H1 (cell line): ENCODE measurements around the gene FBXO11. TPM values are rescaled to one million over a fixed set of nuclear protein-coding genes. Genes with fewer than 3 reads are reported as not detected.

Experiments used
- CTCF ChIA-PET: fragments of 300-600 bp; sonication (Branson Sonifier 250); formaldehyde crosslinking; loops from one replicate; lab custom pipeline; 2021; ENCODE audit not compliant: partially characterized antibody; lab: Charles Lee
- POLR2A ChIA-PET: fragments of 300-600 bp; sonication (Branson Sonifier 250); formaldehyde crosslinking; loops from one replicate; lab custom pipeline; 2021; ENCODE audit warnings: inconsistent platforms; ENCODE audit not compliant: partially characterized antibody; lab: Charles Lee
- DNase-seq, 2 experiments: peaks; one replicate each; pipeline versions ENCODE4 v3.0.0 to v3.0.0-alpha.2; 2010 to 2022; ENCODE audit warnings: low spot score in 2 of 2, low read depth in 1 of 2, mixed read lengths in 1 of 2
- FAIRE-seq: peaks from 2 replicates; lab custom pipeline; 2011; peaks lifted over from hg19 to GRCh38; lab: Jason Lieb, UNC
- H2AFZ ChIP-seq: 2 replicates; pipeline ENCODE4 v1.8.1; 2012; ENCODE audit warnings: low read length, inconsistent platforms
- H2AK5ac ChIP-seq: 2 replicates; pipeline ENCODE4 v1.6.1; 2013; ENCODE audit warnings: low read depth, low read length
- H2BK120ac ChIP-seq: replicated peaks from 2 replicates; pipeline ENCODE3; 2013; ENCODE audit warnings: low read depth, low read length, inconsistent platforms
- H2BK12ac ChIP-seq: 2 replicates; pipeline ENCODE4 v1.6.1; 2013; ENCODE audit warnings: low read depth, low read length
- H2BK15ac ChIP-seq: 2 replicates; pipeline ENCODE4 v1.6.1; 2013; ENCODE audit warnings: low read length
- H2BK20ac ChIP-seq: 2 replicates; pipeline ENCODE4 v1.6.1; 2013; ENCODE audit warnings: low read length
- H2BK5ac ChIP-seq: 2 replicates; pipeline ENCODE4 v1.6.1; 2013; ENCODE audit warnings: low read depth, low read length
- H3K14ac ChIP-seq: 2 replicates; pipeline ENCODE4 v1.6.1; 2013; ENCODE audit warnings: inconsistent platforms; ENCODE audit not compliant: insufficient read length
- H3K18ac ChIP-seq: 2 replicates; pipeline ENCODE4 v1.6.1; 2013; ENCODE audit warnings: low read length; ENCODE audit errors: extremely low read depth
- H3K23ac ChIP-seq: 2 replicates; pipeline ENCODE4 v1.6.1; 2013; ENCODE audit warnings: inconsistent platforms; ENCODE audit not compliant: insufficient read length
- H3K23me2 ChIP-seq: 2 replicates; pipeline ENCODE4 v1.6.1; 2013; ENCODE audit warnings: low read depth, low read length
- H3K27ac ChIP-seq: 2 replicates; pipeline ENCODE4 v1.6.1; 2011; ENCODE audit warnings: low read depth, low read length, inconsistent platforms
- H3K27me3 ChIP-seq, 4 experiments: replicated peaks in 1 of 4; 1 replicate in 1 of 4; 2 replicates in 3 of 4; pipeline versions ENCODE4 v1.6.1 to v1.8.1; 2011 to 2013; ENCODE audit warnings: low read length in 3 of 4, mild to moderate bottlenecking in 3 of 4, inconsistent platforms in 2 of 4, mixed read lengths in 2 of 4, moderate library complexity in 1 of 4; ENCODE audit not compliant: control insufficient read depth in 3 of 4, insufficient read depth in 3 of 4; ENCODE audit errors: extremely low read depth in 1 of 4
- H3K36me3 ChIP-seq, 4 experiments: 2 replicates each; pipeline versions ENCODE4 v1.6.1 to v1.8.1; 2011 to 2013; ENCODE audit warnings: mild to moderate bottlenecking in 4 of 4, low read length in 3 of 4, moderate library complexity in 2 of 4, control low read depth in 1 of 4, inconsistent platforms in 1 of 4; ENCODE audit not compliant: insufficient read depth in 4 of 4, control insufficient read depth in 2 of 4
- H3K4ac ChIP-seq: replicated peaks from 2 replicates; pipeline ENCODE3; 2013; ENCODE audit warnings: low read length, low read depth, mixed read lengths, inconsistent platforms; ENCODE audit not compliant: insufficient read length
- H3K4me1 ChIP-seq, 4 experiments: replicated peaks in 1 of 4; 1 replicate in 1 of 4; 2 replicates in 3 of 4; pipeline versions ENCODE4 v1.6.1 to v1.8.1; 2011 to 2013; ENCODE audit warnings: low read length in 3 of 4, inconsistent platforms in 2 of 4, mixed read lengths in 1 of 4; ENCODE audit not compliant: insufficient read depth in 4 of 4, control insufficient read depth in 3 of 4
- H3K4me2 ChIP-seq, 2 experiments: 2 replicates each; pipeline versions ENCODE4 v1.6.1 to v1.8.1; 2011 to 2013; ENCODE audit warnings: low read depth in 2 of 2, low read length in 2 of 2, control low read depth in 1 of 2, inconsistent platforms in 1 of 2, mild to moderate bottlenecking in 1 of 2; ENCODE audit not compliant: insufficient read depth in 1 of 2
- H3K4me3 ChIP-seq, 4 experiments: fragments of 200-600, 300-600 bp in 1 of 4; sonication (generic), shearing (Covaris generic), sonication (Bioruptor Twin) in 1 of 4; 2 replicates each; pipeline versions ENCODE4 v1.5.1 to v1.8.1; 2011 to 2016; ENCODE audit warnings: low read length in 4 of 4, low read depth in 3 of 4, control low read depth in 2 of 4, inconsistent platforms in 2 of 4, mild to moderate bottlenecking in 2 of 4, mixed read lengths in 1 of 4, moderate library complexity in 1 of 4; ENCODE audit not compliant: insufficient read depth in 2 of 4; ENCODE audit errors: extremely low read depth in 1 of 4
- H3K56ac ChIP-seq: replicated peaks from 2 replicates; pipeline ENCODE3; 2013; ENCODE audit warnings: low read depth, mild to moderate bottlenecking, mixed read lengths, low read length, inconsistent platforms; ENCODE audit not compliant: insufficient read length
- H3K79me1 ChIP-seq: 2 replicates; pipeline ENCODE4 v1.6.1; 2013; ENCODE audit warnings: low read depth, low read length, control low read depth
- H3K79me2 ChIP-seq, 2 experiments: 2 replicates each; pipeline versions ENCODE4 v1.6.1 to v1.8.1; 2012 to 2013; ENCODE audit warnings: low read length in 2 of 2, mild to moderate bottlenecking in 2 of 2, inconsistent platforms in 1 of 2; ENCODE audit not compliant: insufficient read depth in 2 of 2, control insufficient read depth in 1 of 2
- H3K9ac ChIP-seq, 4 experiments: replicated peaks in 1 of 4; 1 replicate in 1 of 4; 2 replicates in 3 of 4; pipeline versions ENCODE4 v1.6.1 to v1.8.1; 2011 to 2013; ENCODE audit warnings: low read depth in 3 of 4, low read length in 3 of 4, control low read depth in 2 of 4, mild to moderate bottlenecking in 2 of 4, moderate library complexity in 2 of 4, inconsistent platforms in 1 of 4; ENCODE audit errors: extremely low read depth in 1 of 4
- H3K9me3 ChIP-seq, 2 experiments: 2 replicates each; pipeline versions ENCODE4 v1.6.1 to v1.8.1; 2012 to 2013; ENCODE audit warnings: mild to moderate bottlenecking in 2 of 2, moderate library complexity in 2 of 2, control low read depth in 1 of 2, inconsistent platforms in 1 of 2, low read depth in 1 of 2, low read length in 1 of 2, mixed read lengths in 1 of 2; ENCODE audit not compliant: insufficient read depth in 2 of 2
- H4K20me1 ChIP-seq, 2 experiments: replicated peaks in 1 of 2; 2 replicates each; pipeline versions ENCODE3 to v1.8.1; 2011 to 2013; ENCODE audit warnings: inconsistent platforms in 2 of 2, low read length in 2 of 2, mild to moderate bottlenecking in 1 of 2; ENCODE audit not compliant: insufficient read depth in 2 of 2, control insufficient read depth in 1 of 2
- H4K5ac ChIP-seq: 2 replicates; pipeline ENCODE4 v1.6.1; 2013; ENCODE audit warnings: low read length, low read depth, mixed read lengths, inconsistent platforms; ENCODE audit not compliant: insufficient read length
- H4K8ac ChIP-seq: 2 replicates; pipeline ENCODE4 v1.8.0; 2013; ENCODE audit warnings: mild to moderate bottlenecking, moderate library complexity, low read length, inconsistent platforms; ENCODE audit not compliant: insufficient read depth; ENCODE audit errors: extremely low read depth
- H4K91ac ChIP-seq: replicated peaks from 2 replicates; pipeline ENCODE3; 2013; ENCODE audit warnings: low read length, mixed read lengths, inconsistent platforms; ENCODE audit not compliant: insufficient read length
- ASH2L ChIP-seq: fragments of 200-600, 300-600 bp; sonication (generic); IDR thresholded peaks from one replicate; pipeline ENCODE4 v1.7.1; 2017; ENCODE audit warnings: low read length
- ATF3 ChIP-seq: IDR thresholded peaks from 2 replicates; pipeline ENCODE4 v1.6.1; 2011; ENCODE audit warnings: low read depth, mild to moderate bottlenecking, low read length; ENCODE audit not compliant: insufficient read depth
- BCL11A ChIP-seq, 2 experiments: IDR thresholded peaks; one replicate each; pipeline ENCODE4 v1.6.1; 2011; ENCODE audit warnings: low read depth in 2 of 2, low read length in 2 of 2, mild to moderate bottlenecking in 2 of 2
- CHD1 ChIP-seq: IDR thresholded peaks from 2 replicates; pipeline ENCODE4 v1.6.1; 2012; ENCODE audit warnings: low read depth, low read length, improper control_type of control experiment
- CREB1 ChIP-seq: IDR thresholded peaks from 2 replicates; pipeline ENCODE4 v1.6.1; 2012; ENCODE audit warnings: inconsistent platforms
- E2F6 ChIP-seq: IDR thresholded peaks from 2 replicates; pipeline ENCODE4 v1.6.1; 2012; ENCODE audit warnings: inconsistent platforms
- GTF2F1 ChIP-seq: IDR thresholded peaks from 2 replicates; pipeline ENCODE4 v1.6.1; 2012; ENCODE audit warnings: low read depth, low read length, improper control_type of control experiment, borderline replicate concordance
- KDM1A ChIP-seq: fragments of 200-600, 300-600 bp; sonication (generic); IDR thresholded peaks from 2 replicates; pipeline ENCODE4 v1.7.1; 2016; ENCODE audit warnings: mild to moderate bottlenecking, low read length, borderline replicate concordance
- POLR2AphosphoS5 ChIP-seq: IDR thresholded peaks from 2 replicates; pipeline ENCODE4 v1.6.1; 2011; ENCODE audit warnings: low read depth, low read length
- SAP30 ChIP-seq: fragments of 300-600 bp; sonication (generic); IDR thresholded peaks from 2 replicates; pipeline ENCODE4 v1.7.1; 2012; ENCODE audit warnings: low read length, moderate library complexity, mild to moderate bottlenecking, inconsistent platforms; ENCODE audit not compliant: insufficient read depth, insufficient replicate concordance
- TAF1 ChIP-seq: IDR thresholded peaks from 2 replicates; pipeline ENCODE4 v1.6.1; 2011; ENCODE audit warnings: mild to moderate bottlenecking, low read depth, low read length
- TBP ChIP-seq: IDR thresholded peaks from 2 replicates; pipeline ENCODE4 v1.6.1; 2011; ENCODE audit warnings: low read depth, low read length, improper control_type of control experiment
- TEAD4 ChIP-seq: IDR thresholded peaks from 2 replicates; pipeline ENCODE4 v1.6.1; 2012; ENCODE audit warnings: low read depth, low read length, inconsistent platforms, mixed read lengths
- ZNF274 ChIP-seq: IDR thresholded peaks from 2 replicates; pipeline ENCODE4 v1.7.0; 2012; ENCODE audit warnings: low read length, borderline replicate concordance; ENCODE audit errors: extremely low read depth
- WGBS, 2 experiments: shearing (Covaris generic) in 1 of 2; methylation state at CpG; one replicate each; pipeline versions ENCODE4 v1.1.6 to v1.1.7; 2013 to 2015; ENCODE audit warnings: low lambda C conversion rate in 2 of 2, mixed read lengths in 2 of 2, inconsistent platforms in 1 of 2, low coverage in 1 of 2, missing lambda C conversion rate in 1 of 2; ENCODE audit not compliant: insufficient replicate concordance in 2 of 2, insufficient coverage in 1 of 2, insufficient read length in 1 of 2; ENCODE audit errors: extremely low coverage in 1 of 2, missing lambda C conversion rate in 1 of 2; 5-methylcytosine and 5-hydroxymethylcytosine counted together
- polyA plus RNA-seq, 7 experiments: library from polyadenylated mRNA; depleted of rRNA in 3 of 7; stranded (reverse) in 5 of 7; unstranded in 2 of 7; fragments of >200 nt in 5 of 7; fragments of 200-250 nt in 2 of 7; gene quantifications; 1 replicate in 5 of 7; 2 replicates in 1 of 7; 4 replicates in 1 of 7; pipeline versions ENCODE4 v1.2.1 to v1.2.3, GENCODE V29; 2011 to 2013; ENCODE audit warnings: missing spikeins in 2 of 7, mixed read lengths in 2 of 7
- total RNA-seq: library from RNA; stranded (reverse); fragmentation: NEBNext Ultra II Directional; extraction: Animal tissue kit (Norgen Biotek cat#: 25700); gene quantifications from 2 replicates; pipeline ENCODE4 v1.2.1, GENCODE V29; 2021

FBXO11 gene
- total and polyA plus RNA-seq, 2 of the 8 experiments (the other 6 are each of a cell fraction or from before 2014, with no cell fraction given), result 21.7 to 57.3 TPM

GRCh38 chr2:47772343-47772742 is 134.0 kb downstream of the FBXO11 start:
- no peak overlapping the region for H3K56ac ChIP-seq
- H4K20me1 ChIP-seq, result no peaks in the 10 kb centered on the region
- WGBS, 2 experiments, result 86% methylated on average over 2 of the region's 2 CpGs; no CpG with 5 or more reads in 1 of the 2 experiments
- no peak overlapping the region for H2AK5ac ChIP-seq
- no peak overlapping the region for H2AFZ ChIP-seq
- H3K9ac ChIP-seq, result no peak overlapping the region
- H3K4me2 ChIP-seq, result no peak overlapping the region
- no peak overlapping the region for H2BK12ac ChIP-seq
- H3K23me2 ChIP-seq, result no peaks in the 10 kb centered on the region
- H4K91ac ChIP-seq, result no peak overlapping the region
- H3K79me2 ChIP-seq, result no peaks in the 10 kb centered on the region
- FAIRE-seq (no peak), DNase-seq (no peak)
- no peak overlapping the region for H3K27ac ChIP-seq
- no peak for TF ChIP-seq E2F6
- TF ChIP-seq KDM1A, result no peak
- TF ChIP-seq ZNF274, result no peak
- no peak for TF ChIP-seq CREB1
- no peak for TF ChIP-seq POLR2AphosphoS5
- no peak for TF ChIP-seq CHD1
- TF ChIP-seq TBP, result no peak
- no peak for TF ChIP-seq ASH2L
- no peak for TF ChIP-seq ATF3
- no peak for TF ChIP-seq BCL11A (IDR thresholded peaks at IDR 0.05; ENCODE audit: low read depth in 2 of 2, low read length in 2 of 2)
- no peak for TF ChIP-seq TAF1
- no peak for TF ChIP-seq SAP30
- TF ChIP-seq TEAD4, result no peak
- TF ChIP-seq GTF2F1, result no peak
- H3K4ac ChIP-seq, result no peak overlapping the region
- no peaks in the 10 kb centered on the region for H3K36me3 ChIP-seq
- H3K14ac ChIP-seq, result no peak overlapping the region
- H3K27me3 ChIP-seq, result no peaks in the 10 kb centered on the region
- H3K4me3 ChIP-seq, result no peak overlapping the region
- POLR2A ChIA-PET, result interaction anchor here (1.1 kb wide), 1 partner anchor 11 kb away, joined by 4 read pairs; the partner anchor contains the start of gene MSH6
- no peak overlapping the region for H4K8ac ChIP-seq
- no peak overlapping the region for H3K18ac ChIP-seq
- CTCF ChIA-PET, result no interaction called here
- 0 out of 7 replicates have a peak, but pooled peaks cover 0 to 3% (median 0%) of the 10 kb centered on the region in 4 experiments for H3K4me1 ChIP-seq
- H3K79me1 ChIP-seq, result no peaks in the 10 kb centered on the region
- no peak overlapping the region for H2BK20ac ChIP-seq
- H3K9me3 ChIP-seq, result 0 out of 4 replicates have a peak, but pooled peaks cover 0 to 4% of the 10 kb centered on the region in 2 experiments
- no peak overlapping the region for H2BK15ac ChIP-seq
- no peak overlapping the region for H2BK5ac ChIP-seq
- H2BK120ac ChIP-seq, result no peak overlapping the region
- no peak overlapping the region for H4K5ac ChIP-seq
- H3K23ac ChIP-seq, result no peak overlapping the region
